Mammary epithelial cell (primary cell): Measurements from ENCODE around the gene ALKBH2.

Source experiments
- CTCF ChIP-seq, 2 donors: IDR thresholded peaks in 1 of 2; conservative IDR thresholded peaks in 1 of 2; 2 replicates each; pipeline ENCODE4 v1.5.1; 2011 to 2012; ENCODE audit warnings: inconsistent platforms in 2 of 2, low read length in 2 of 2, mild to moderate bottlenecking in 2 of 2, control low read depth in 1 of 2, low read depth in 1 of 2; ENCODE audit not compliant: insufficient read depth in 1 of 2; ENCODE audit errors: extremely low read depth in 1 of 2
- EZH2 ChIP-seq: IDR thresholded peaks from 2 replicates; pipeline ENCODE4 v1.6.1; 2012; ENCODE audit warnings: low read length, inconsistent platforms, borderline replicate concordance

- TF ChIP-seq CTCF (conservative IDR thresholded peaks at IDR 0.05 in 1 of 2, IDR thresholded peaks at IDR 0.05 in 1 of 2; ENCODE audit: extremely low read depth in 1 of 2, insufficient read depth in 1 of 2, low read depth in 1 of 2, low read length in 2 of 2) (no peak), EZH2 (no peak)
Observed at GRCh38 chr12:109116611-109116949, 23.3 kb upstream of the ALKBH2 start.
